Loucy (cell line): ENCODE measurements around the gene SHD.

ENCODE experiments used
- H2AFZ ChIP-seq: fragments of 200-600 bp; sonication (generic); 2 replicates; pipeline ENCODE4 v1.6.0; 2016; ENCODE audit warnings: antibody characterized with exemption, mild to moderate bottlenecking, low read length, moderate library complexity
- H3F3A ChIP-seq: fragments of 200-600 bp; 2 replicates; pipeline ENCODE4 v1.6.0; 2016; ENCODE audit warnings: antibody characterized with exemption, low read depth, mild to moderate bottlenecking
- H3K27me3 ChIP-seq: fragments of 200-600 bp; sonication (generic); 2 replicates; pipeline ENCODE4 v1.6.1; 2014; ENCODE audit warnings: low read length, mild to moderate bottlenecking; ENCODE audit not compliant: insufficient read depth, poor library complexity, severe bottlenecking
- H3K36me3 ChIP-seq: fragments of 200-600 bp; sonication (generic); 2 replicates; pipeline ENCODE4 v1.6.1; 2016; ENCODE audit warnings: low read length; ENCODE audit not compliant: insufficient read depth
- H3K4me1 ChIP-seq: fragments of 200-600 bp; sonication (generic); 2 replicates; pipeline ENCODE4 v1.5.1; 2014; ENCODE audit warnings: low read length, mild to moderate bottlenecking; ENCODE audit not compliant: insufficient read depth, poor library complexity, severe bottlenecking
- H3K4me2 ChIP-seq: fragments of 200-600 bp; sonication (generic); 2 replicates; pipeline ENCODE4 v1.6.0; 2014; ENCODE audit warnings: antibody characterized with exemption, low read length, low read depth, mild to moderate bottlenecking; ENCODE audit not compliant: poor library complexity, severe bottlenecking
- H3K4me3 ChIP-seq: fragments of 200-600 bp; sonication (generic); 2 replicates; pipeline ENCODE4 v1.5.1; 2014; ENCODE audit warnings: low read length, mild to moderate bottlenecking, mixed read lengths; ENCODE audit not compliant: poor library complexity, severe bottlenecking
- H3K79me2 ChIP-seq: fragments of 200-600 bp; sonication (generic); 2 replicates; pipeline ENCODE4 v1.6.1; 2014; ENCODE audit warnings: low read length; ENCODE audit not compliant: insufficient read depth
- H3K9ac ChIP-seq: fragments of 200-600 bp; sonication (generic); 2 replicates; pipeline ENCODE4 v1.6.0; 2014; ENCODE audit warnings: mild to moderate bottlenecking, low read depth, low read length, moderate library complexity; ENCODE audit not compliant: poor library complexity, severe bottlenecking
- H3K9me2 ChIP-seq: fragments of 200-600 bp; sonication (generic); replicated peaks from 2 replicates; pipeline ENCODE4 v1.6.1; 2016; ENCODE audit warnings: low read depth, low read length, mixed read lengths
- H3K9me3 ChIP-seq: fragments of 200-600 bp; sonication (generic); 2 replicates; pipeline ENCODE4 v1.6.1; 2014; ENCODE audit warnings: mild to moderate bottlenecking, antibody characterized with exemption, low read length, low read depth; ENCODE audit not compliant: insufficient read depth
- H4K20me1 ChIP-seq: fragments of 200-600 bp; sonication (generic); 2 replicates; pipeline ENCODE4 v1.6.0; 2014; ENCODE audit warnings: antibody characterized with exemption, low read length, mild to moderate bottlenecking; ENCODE audit not compliant: insufficient read depth, poor library complexity, severe bottlenecking
- CTCF ChIP-seq: fragments of 200-600 bp; sonication (generic); conservative IDR thresholded peaks from 2 replicates; pipeline ENCODE4 v1.5.1; 2014; ENCODE audit warnings: mild to moderate bottlenecking, antibody characterized with exemption, low read length
- EZH2phosphoT487 ChIP-seq: fragments of 200-600 bp; IDR thresholded peaks from 2 replicates; pipeline ENCODE4 v1.6.1; 2018; ENCODE audit warnings: antibody characterized with exemption, mild to moderate bottlenecking, moderate library complexity, borderline replicate concordance

Gene SHD

GRCh38 chr19:4260613-4261191, 18.4 kb upstream of the SHD start:
- Histone ChIP-seq H3K36me3 (peaks cover 33% of the 10 kb centered on the region), H3K9me2 (no peaks in the 10 kb centered on the region), H3K9me3 (peaks cover 4% of the 10 kb centered on the region; the same call in 1 of the 2 replicates), H3F3A (no peaks in the 10 kb centered on the region), H3K79me2 (no peaks in the 10 kb centered on the region), H3K4me3 (no peak overlapping the region), H3K27me3 (no peaks in the 10 kb centered on the region), H2AFZ (no peak overlapping the region), H3K4me1 (no peaks in the 10 kb centered on the region), H4K20me1 (no peaks in the 10 kb centered on the region), H3K4me2 (no peak overlapping the region), H3K9ac (no peak overlapping the region)
- no peak for TF ChIP-seq EZH2phosphoT487
- no peak for TF ChIP-seq CTCF

GRCh38 chr19:4264812-4265211, 14.3 kb upstream of the SHD start:
- Histone ChIP-seq H3K9me3 (no peaks in the 10 kb centered on the region), H3K27me3 (no peaks in the 10 kb centered on the region), H2AFZ (no peak overlapping the region), H3K4me2 (no peak overlapping the region), H3K36me3 (peaks cover 26% of the 10 kb centered on the region; the same call in 1 of the 2 replicates), H3K9me2 (no peaks in the 10 kb centered on the region), H3K4me1 (no peaks in the 10 kb centered on the region), H3K9ac (no peak overlapping the region), H3K79me2 (no peaks in the 10 kb centered on the region), H3K4me3 (no peak overlapping the region), H3F3A (no peaks in the 10 kb centered on the region), H4K20me1 (peaks cover 3% of the 10 kb centered on the region)
- TF ChIP-seq CTCF (no peak), EZH2phosphoT487 (no peak)

- Histone ChIP-seq H3K4me1 (no peaks in the 10 kb centered on the region), H3K9me2 (no peaks in the 10 kb centered on the region), H3K9me3 (no peaks in the 10 kb centered on the region), H3K9ac (no peak overlapping the region), H3K27me3 (no peaks in the 10 kb centered on the region), H3K36me3 (peaks cover 19% of the 10 kb centered on the region; the same call in 1 of the 2 replicates), H3K4me2 (no peak overlapping the region), H3K4me3 (no peak overlapping the region), H3K79me2 (no peaks in the 10 kb centered on the region), H4K20me1 (peaks cover 3% of the 10 kb centered on the region), H3F3A (no peaks in the 10 kb centered on the region), H2AFZ (no peak overlapping the region)
- TF ChIP-seq CTCF, result no peak
- no peak for TF ChIP-seq EZH2phosphoT487
Measured at GRCh38 chr19:4266253-4267000, 12.6 kb upstream of the SHD start.
